ENCODE data around the gene STOX2.

Gene STOX2

GRCh38 chr4:183889190-183889589 lies 15.9 kb upstream of the STOX2 start:
- Histone ChIP-seq H3K36me3 (no peaks in the 10 kb centered on the region), H3K4me3 (no peak overlapping the region), H3K27ac (no peak overlapping the region), H3K27me3 (peaks cover 0 to 7% of the 10 kb centered on the region in 2 donors), H3K9me3 (no peaks in the 10 kb centered on the region), H3K4me1 (no peaks in the 10 kb centered on the region)
- DNase-seq: no peak
- intact Hi-C loops (cut with DNase I; ENCODE audit: low total_unique reads): no loop called here
- no peak for TF ChIP-seq CTCF (IDR thresholded peaks at IDR 0.05)

- no peak for TF ChIP-seq CTCF (IDR thresholded peaks at IDR 0.05)
- Histone ChIP-seq H3K9me3 (no peaks in the 10 kb centered on the region), H3K27me3 (no peaks in the 10 kb centered on the region), H3K4me3 (no peak overlapping the region), H3K27ac (no peak overlapping the region), H3K4me1 (no peaks in the 10 kb centered on the region), H3K36me3 (no peaks in the 10 kb centered on the region)
- intact Hi-C loops (cut with DNase I; ENCODE audit: low total_unique reads): no loop called here
- no peak for DNase-seq
These were observed 7.9 kb upstream of the STOX2 start for GRCh38 chr4:183897193-183897592.

- Histone ChIP-seq H3K27me3 (no peaks in the 10 kb centered on the region), H3K4me3 (no peak overlapping the region), H3K4me1 (no peaks in the 10 kb centered on the region), H3K36me3 (no peaks in the 10 kb centered on the region), H3K9me3 (no peaks in the 10 kb centered on the region), H3K27ac (no peak overlapping the region)
- no peak for TF ChIP-seq CTCF (IDR thresholded peaks at IDR 0.05)
- intact Hi-C loops (cut with DNase I; ENCODE audit: low total_unique reads): no loop called here
- no peak for DNase-seq
These were observed 6.7 kb upstream of the STOX2 start for GRCh38 chr4:183898456-183898855.

GRCh38 chr4:183903021-183903760 lies 1.9 kb upstream of the STOX2 start:
- intact Hi-C loops (cut with DNase I; ENCODE audit: low total_unique reads): no loop called here
- peaks cover 0 to 21% (median 13%) of the 10 kb centered on the region in 4 donors for H3K4me1 ChIP-seq
- TF ChIP-seq CTCF (IDR thresholded peaks at IDR 0.05): no peak
- H3K4me3 ChIP-seq: no peak overlapping the region
- no peaks in the 10 kb centered on the region for H3K9me3 ChIP-seq
- no peak overlapping the region for H3K27ac ChIP-seq
- no peak for DNase-seq
- no peaks in the 10 kb centered on the region for H3K36me3 ChIP-seq
- H3K27me3 ChIP-seq: peaks cover 0 to 6% of the 10 kb centered on the region in 2 donors

- peak overlapping the region; percentile 57 to 66 for H3K27ac ChIP-seq
- no peaks in the 10 kb centered on the region for H3K9me3 ChIP-seq
- H3K27me3 ChIP-seq: peaks cover 0 to 6% of the 10 kb centered on the region in 2 donors
- peaks cover 0 to 21% (median 13%) of the 10 kb centered on the region in 4 donors for H3K4me1 ChIP-seq
- peak in 1 of 2 donors; percentile 28 for DNase-seq
- H3K4me3 ChIP-seq: peak overlapping the region; percentile 56 to 60
- intact Hi-C loops (cut with DNase I; ENCODE audit: low total_unique reads): no loop called here
- TF ChIP-seq CTCF (IDR thresholded peaks at IDR 0.05): no peak
- H3K36me3 ChIP-seq: no peaks in the 10 kb centered on the region
These were observed 734 bp downstream of the STOX2 start for GRCh38 chr4:183905593-183906488.

Data from tibial artery (tissue), 4 donors.